Endothelial cell of umbilical vein (primary cell): Measurements from ENCODE around the gene FHDC1. TPM values are rescaled to one million over a fixed set of nuclear protein-coding genes. Genes with fewer than 3 reads are reported as not detected.

Experiments
- BruUV-seq: library from RNA; stranded (reverse); fragments of 400-500 nt; replicated peaks from 2 replicates; lab custom pipeline; 2021; lab: Mats Ljungman, UMichigan
- CTCF ChIA-PET: fragments of 300-600, 350-600 bp; sonication (Branson Sonifier 250); formaldehyde crosslinking; loops from one replicate; lab custom pipeline; 2021; ENCODE audit warnings: antibody characterized with exemption, inconsistent platforms; lab: Charles Lee
- POLR2A ChIA-PET: fragments of 300-600, 350-600 bp; sonication (Branson Sonifier 250); formaldehyde crosslinking; loops from one replicate; lab custom pipeline; 2021; ENCODE audit warnings: antibody characterized with exemption, inconsistent platforms; lab: Charles Lee
- DNase-seq: peaks from one replicate; pipeline ENCODE4 v3.0.0-alpha.2; 2011; ENCODE audit warnings: low read depth, low spot score
- FAIRE-seq: peaks from 2 replicates; lab custom pipeline; 2011; peaks lifted over from hg19 to GRCh38; lab: Jason Lieb, UNC
- H2AFZ ChIP-seq: 2 replicates; pipeline ENCODE4 v1.6.0; 2012; ENCODE audit warnings: low read depth, low read length, control low read depth, inconsistent platforms
- H3K27ac ChIP-seq: 2 replicates; pipeline ENCODE4 v1.5.1; 2011; ENCODE audit warnings: low read depth, mild to moderate bottlenecking, control low read depth, low read length, moderate library complexity; ENCODE audit not compliant: insufficient read depth
- H3K27me3 ChIP-seq, 2 experiments: 2 replicates each; pipeline versions ENCODE4 v1.6.0 to v1.6.1; 2011; ENCODE audit warnings: low read length in 2 of 2, mixed read lengths in 1 of 2; ENCODE audit not compliant: control insufficient read depth in 2 of 2, insufficient read depth in 2 of 2
- H3K36me3 ChIP-seq, 2 experiments: 2 replicates in 1 of 2; 3 replicates in 1 of 2; pipeline ENCODE4 v1.5.1; 2011; ENCODE audit warnings: low read length in 2 of 2, mild to moderate bottlenecking in 1 of 2, moderate library complexity in 1 of 2; ENCODE audit not compliant: control insufficient read depth in 2 of 2, insufficient read depth in 2 of 2; ENCODE audit errors: extremely low read depth in 1 of 2
- H3K4me1 ChIP-seq: 3 replicates; pipeline ENCODE4 v1.5.1; 2011; ENCODE audit warnings: mild to moderate bottlenecking, low read length; ENCODE audit not compliant: control insufficient read depth, insufficient read depth; ENCODE audit errors: extremely low read depth
- H3K4me2 ChIP-seq: 2 replicates; pipeline ENCODE4 v1.6.1; 2011; ENCODE audit warnings: low read length, control low read depth, mixed read lengths; ENCODE audit not compliant: insufficient read depth
- H3K4me3 ChIP-seq, 3 experiments: fragments of 200-600 bp in 1 of 3; sonication (generic), shearing (Covaris generic) in 1 of 3; replicated peaks in 1 of 3; 2 replicates each; pipeline ENCODE4 v1.5.1; 2011 to 2016; ENCODE audit warnings: control low read depth in 3 of 3, low read length in 3 of 3, mild to moderate bottlenecking in 2 of 3, inconsistent platforms in 1 of 3, low read depth in 1 of 3, moderate library complexity in 1 of 3; ENCODE audit not compliant: insufficient read depth in 1 of 3
- H3K79me2 ChIP-seq: 2 replicates; pipeline ENCODE4 v1.6.0; 2012; ENCODE audit warnings: low read length, inconsistent platforms; ENCODE audit not compliant: control insufficient read depth, insufficient read depth
- H3K9ac ChIP-seq: replicated peaks from 2 replicates; pipeline ENCODE3; 2011; ENCODE audit warnings: low read length, control low read depth; ENCODE audit not compliant: insufficient read depth; ENCODE audit errors: extremely low read depth
- H3K9me1 ChIP-seq: replicated peaks from 3 replicates; pipeline ENCODE4 v1.6.0; 2011; ENCODE audit warnings: mild to moderate bottlenecking, low read length; ENCODE audit not compliant: control insufficient read depth, insufficient read depth; ENCODE audit errors: extremely low read depth
- H3K9me3 ChIP-seq: replicated peaks from 2 replicates; pipeline ENCODE4 v1.5.1; 2012; ENCODE audit warnings: low read length, inconsistent platforms; ENCODE audit not compliant: control insufficient read depth, insufficient read depth
- H4K20me1 ChIP-seq: replicated peaks from 2 replicates; pipeline ENCODE3; 2011; ENCODE audit warnings: mild to moderate bottlenecking, low read length; ENCODE audit not compliant: control insufficient read depth, insufficient read depth; ENCODE audit errors: extremely low read depth
- CTCF ChIP-seq, 2 donors: IDR thresholded peaks; 1 replicate in 1 of 2; 2 replicates in 1 of 2; pipeline ENCODE4 v1.5.1; 2011; ENCODE audit warnings: low read length in 2 of 2, mild to moderate bottlenecking in 2 of 2, moderate library complexity in 2 of 2, control low read depth in 1 of 2, inconsistent platforms in 1 of 2, low read depth in 1 of 2; ENCODE audit not compliant: insufficient read depth in 1 of 2; ENCODE audit errors: extremely low read depth in 1 of 2
- EZH2 ChIP-seq: IDR thresholded peaks from 2 replicates; pipeline ENCODE4 v1.6.1; 2012; ENCODE audit warnings: borderline replicate concordance, low read depth, mild to moderate bottlenecking, moderate library complexity, low read length, inconsistent platforms; ENCODE audit not compliant: severe bottlenecking
- FOS ChIP-seq: IDR thresholded peaks from 2 replicates; pipeline ENCODE4 v1.6.1; 2011; ENCODE audit warnings: mild to moderate bottlenecking, low read length, moderate library complexity, borderline replicate concordance; ENCODE audit not compliant: insufficient read depth
- GATA2 ChIP-seq: IDR thresholded peaks from 2 replicates; pipeline ENCODE4 v1.7.0; 2011; ENCODE audit warnings: low read depth, mild to moderate bottlenecking, moderate library complexity, mixed read lengths, low read length; ENCODE audit not compliant: insufficient read length, insufficient read depth
- JUN ChIP-seq: IDR thresholded peaks from 2 replicates; pipeline ENCODE4 v1.6.1; 2011; ENCODE audit warnings: borderline replicate concordance, low read depth; ENCODE audit not compliant: insufficient read length, insufficient read depth
- MYC ChIP-seq: IDR thresholded peaks from one replicate; pipeline ENCODE4 v1.6.1; 2011; ENCODE audit warnings: mild to moderate bottlenecking, low read depth, low read length
- POLR2A ChIP-seq: IDR thresholded peaks from 2 replicates; pipeline ENCODE4 v1.6.1; 2012; ENCODE audit warnings: low read depth, mild to moderate bottlenecking, control low read depth, low read length
- POLR2AphosphoS5 ChIP-seq: IDR thresholded peaks from 2 replicates; pipeline ENCODE4 v1.6.1; 2012; ENCODE audit warnings: low read depth, mild to moderate bottlenecking, control low read depth, low read length, moderate library complexity; ENCODE audit not compliant: insufficient read depth
- dilution Hi-C: fragments of 300-500 bp; cut with MboI; formaldehyde crosslinking; loops from one replicate; pipeline ENCODE4 v1.15.0; 2019; ENCODE audit warnings: low sequenced_read_pairs; ENCODE audit not compliant: extremely low pct_ligation_motif_present
- intact Hi-C: fragments of 100-400 bp; cut with micrococcal nuclease; formaldehyde crosslinking; loops from one replicate; pipeline ENCODE4 v1.10.0; 2022
- polyA plus RNA-seq, 4 experiments: library from polyadenylated mRNA; depleted of rRNA in 3 of 4; stranded (reverse) in 3 of 4; unstranded in 1 of 4; fragments of >200 nt; gene quantifications; 2 replicates each; pipeline versions ENCODE4 v1.2.1 to v1.2.3, GENCODE V29; 2011 to 2012; ENCODE audit warnings: missing spikeins in 1 of 4
- total RNA-seq: library from RNA; stranded (reverse); gene quantifications from 2 replicates; pipeline ENCODE4 v1.2.3, GENCODE V29; 2021
- TF ChIP-seq, protein P1 (sequence below): IDR thresholded peaks from 2 replicates; pipeline ENCODE4 v1.6.1; 2011; ENCODE audit not compliant: insufficient read depth, insufficient read length

FHDC1 gene
- total and polyA plus RNA-seq, 2 donors (not counting 3 experiments of a cell fraction or from before 2014, with no cell fraction given) = 0.03 to 0.18 TPM

GRCh38 chr4:153004081-153004850 is 68.1 kb downstream of the FHDC1 start:
- TF ChIP-seq CTCF (IDR thresholded peaks at IDR 0.05; ENCODE audit: extremely low read depth in 1 of 2, insufficient read depth in 1 of 2, low read depth in 1 of 2, low read length in 2 of 2) (no peak), GATA2 (no peak), POLR2A (no peak), JUN (no peak), MYC (no peak), POLR2AphosphoS5 (no peak), EZH2 (no peak), FOS (no peak)
- TF ChIP-seq, protein P1, sequence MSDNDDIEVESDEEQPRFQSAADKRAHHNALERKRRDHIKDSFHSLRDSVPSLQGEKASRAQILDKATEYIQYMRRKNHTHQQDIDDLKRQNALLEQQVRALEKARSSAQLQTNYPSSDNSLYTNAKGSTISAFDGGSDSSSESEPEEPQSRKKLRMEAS = no peak
- Histone ChIP-seq H3K27me3 (peaks cover 2 to 12% of the 10 kb centered on the region in 2 experiments), H3K79me2 (no peaks in the 10 kb centered on the region), H3K9ac (no peak overlapping the region), H3K9me3 (no peaks in the 10 kb centered on the region), H3K4me1 (no peaks in the 10 kb centered on the region), H2AFZ (no peak overlapping the region), H3K36me3 (no peaks in the 10 kb centered on the region), H3K9me1 (no peaks in the 10 kb centered on the region), H3K4me3 (no peak overlapping the region), H4K20me1 (no peaks in the 10 kb centered on the region), H3K27ac (no peak overlapping the region), H3K4me2 (no peak overlapping the region)
- dilution Hi-C loops (no loop called here), intact Hi-C loops (no loop called here)
- FAIRE-seq (no peak), DNase-seq (no peak)
- POLR2A ChIA-PET = no interaction called here
- CTCF ChIA-PET = interaction anchor here (1.4 kb wide), 1 partner anchor 79 kb away, joined by 3 read pairs; no protein-coding TSS in a partner anchor
- BruUV-seq = no TSS peak
